Activated CD8-positive, alpha-beta memory T cell treated with anti-CD3 and anti-CD28 coated beads for 1 hour (primary cell): ENCODE data around the gene INSC.

ENCODE experiments used
- DNase-seq, 2 donors: peaks; one replicate each; pipeline ENCODE4 v3.0.0-alpha.2; 2020; ENCODE audit warnings: low read depth in 1 of 2; ENCODE audit errors: extremely low read depth in 1 of 2

The INSC gene

DNA sequence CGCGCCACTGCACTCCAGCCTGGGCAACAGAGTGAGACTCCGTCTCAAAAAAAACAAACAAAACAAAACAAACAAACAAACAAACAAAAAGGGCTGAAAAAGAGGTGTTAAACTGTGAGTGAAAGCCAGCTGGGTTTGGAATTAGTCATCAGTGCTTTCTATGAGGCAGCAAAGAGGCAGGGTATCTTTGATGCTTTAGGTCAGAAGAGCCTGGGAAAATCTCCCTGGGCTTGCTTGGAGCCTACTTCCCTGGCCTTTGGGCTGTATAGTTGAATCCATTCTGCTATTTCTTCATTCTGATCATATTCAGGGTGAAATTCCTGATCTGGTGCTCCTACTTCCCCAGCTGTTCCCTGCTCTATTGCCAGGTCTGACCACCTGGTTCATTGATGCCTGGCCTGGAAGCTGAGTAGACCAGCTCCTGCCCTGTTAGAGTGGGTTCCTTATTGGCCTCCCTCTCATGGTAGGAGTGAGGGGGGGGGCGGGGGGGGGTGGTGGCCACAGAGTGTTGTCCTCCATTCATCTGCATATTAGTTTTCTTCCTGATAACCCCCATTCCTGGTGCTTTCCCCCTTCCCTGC lies 65.6 kb downstream of the INSC start:
- DNase-seq: no peak

DNA sequence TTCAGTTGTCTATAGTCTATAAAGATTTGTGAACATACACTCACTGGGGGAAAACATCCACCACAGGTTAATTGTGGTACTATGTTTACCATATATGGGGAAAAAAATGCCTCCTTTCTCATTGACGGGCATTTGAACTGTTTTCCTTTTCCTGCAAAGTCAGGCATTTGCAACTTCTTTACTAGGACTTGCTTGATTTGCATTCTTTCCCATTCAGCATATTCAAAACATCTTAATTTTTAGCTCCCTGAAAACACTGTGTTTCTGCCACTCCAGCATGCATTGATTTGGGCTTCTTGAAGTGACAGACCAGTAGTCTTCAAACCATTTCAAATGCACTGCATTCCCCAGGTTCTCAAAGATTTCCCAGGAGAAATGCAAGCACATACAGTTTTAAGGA lies 67.6 kb downstream of the INSC start:
- DNase-seq: no peak

DNA sequence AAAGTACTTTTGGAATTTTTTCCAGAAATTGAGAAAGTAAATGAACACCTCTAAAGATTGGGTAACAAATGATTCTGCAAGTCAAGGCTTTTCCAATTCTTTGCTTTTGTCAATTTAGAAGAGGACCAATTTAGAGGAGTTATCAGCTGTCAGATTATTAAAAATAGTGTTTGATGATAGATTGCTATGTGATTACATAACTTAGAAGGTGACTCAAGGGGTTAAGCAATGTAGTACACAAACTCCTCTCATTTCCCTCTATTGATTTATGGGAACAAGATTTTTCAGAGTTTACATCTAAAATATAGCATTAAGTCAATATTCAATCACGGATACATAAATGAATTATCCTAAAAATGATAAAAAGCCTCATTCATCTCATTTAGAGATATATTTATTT lies 70.3 kb downstream of the INSC start:
- DNase-seq: no peak

DNA sequence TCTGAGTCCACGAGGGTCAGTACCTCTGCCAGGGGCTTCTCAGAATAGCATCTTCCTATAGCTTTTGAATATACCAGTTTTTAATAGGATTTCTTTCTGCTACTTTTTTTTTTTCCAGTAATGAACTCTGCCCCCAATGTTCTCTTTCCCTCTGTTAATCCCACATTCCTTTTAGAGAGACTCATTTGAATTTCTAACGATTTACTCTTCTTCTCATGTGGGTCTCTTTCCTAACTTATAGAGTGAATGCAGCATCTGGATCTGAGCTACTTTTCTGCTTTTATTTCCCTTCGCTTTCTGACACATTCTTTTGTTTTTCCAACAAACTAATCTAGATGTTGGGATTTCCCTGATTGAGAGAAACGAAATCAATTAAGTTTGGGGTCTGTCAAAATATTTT lies 71.4 kb downstream of the INSC start:
- DNase-seq: no peak

DNA sequence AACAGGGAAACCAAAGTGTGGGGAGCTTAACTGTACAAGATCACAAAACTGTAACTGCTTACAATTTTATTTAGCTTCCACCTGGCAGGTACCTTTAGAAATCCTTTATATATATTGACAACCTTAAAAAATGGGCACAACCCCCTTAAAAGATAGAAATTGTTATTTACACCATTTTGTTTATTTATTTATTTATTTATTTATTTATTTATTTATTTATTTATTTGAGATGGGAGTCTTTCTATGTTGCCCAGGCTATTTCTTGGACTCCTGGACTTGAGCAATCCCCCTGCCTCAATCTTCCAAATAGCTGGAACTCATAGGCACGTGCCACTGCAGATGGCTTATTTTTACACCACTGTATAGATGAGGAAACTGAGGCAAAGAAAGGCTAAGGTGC lies 74.5 kb downstream of the INSC start:
- no peak for DNase-seq

DNA sequence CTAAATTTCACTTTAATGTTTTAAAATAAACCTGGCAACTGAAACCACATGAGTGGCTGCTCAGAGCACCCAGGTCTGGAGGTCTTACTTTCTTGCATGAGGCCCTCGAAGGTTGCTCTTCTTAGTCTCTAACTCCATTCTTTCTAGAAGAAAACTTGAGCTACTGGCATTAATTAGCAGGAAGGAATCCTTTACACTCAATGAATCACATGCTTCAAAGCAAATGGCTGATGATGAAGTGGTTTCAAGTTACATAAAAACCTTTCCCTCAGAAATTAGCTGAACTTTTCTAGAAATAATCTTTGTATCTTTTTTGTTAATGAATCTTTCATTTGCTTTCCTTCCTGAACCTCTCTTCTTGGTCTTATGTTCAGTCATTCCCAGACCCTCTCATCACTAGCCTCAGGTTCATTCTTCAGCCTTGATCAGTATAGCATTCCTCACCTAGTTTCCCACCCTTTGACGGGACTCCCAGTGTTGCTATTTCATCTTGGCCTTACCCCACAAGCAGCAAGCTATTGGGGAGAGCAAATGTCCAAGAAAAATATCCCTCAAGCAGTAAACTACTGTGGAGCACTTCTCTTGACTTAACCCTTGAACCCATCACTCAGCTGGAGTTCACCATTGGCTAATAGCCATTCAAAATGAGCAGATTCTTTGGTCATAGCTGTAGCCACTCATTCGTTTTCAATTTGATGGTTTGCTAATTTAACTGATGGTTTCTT lies 75.1 kb downstream of the INSC start:
- no peak for DNase-seq

DNA sequence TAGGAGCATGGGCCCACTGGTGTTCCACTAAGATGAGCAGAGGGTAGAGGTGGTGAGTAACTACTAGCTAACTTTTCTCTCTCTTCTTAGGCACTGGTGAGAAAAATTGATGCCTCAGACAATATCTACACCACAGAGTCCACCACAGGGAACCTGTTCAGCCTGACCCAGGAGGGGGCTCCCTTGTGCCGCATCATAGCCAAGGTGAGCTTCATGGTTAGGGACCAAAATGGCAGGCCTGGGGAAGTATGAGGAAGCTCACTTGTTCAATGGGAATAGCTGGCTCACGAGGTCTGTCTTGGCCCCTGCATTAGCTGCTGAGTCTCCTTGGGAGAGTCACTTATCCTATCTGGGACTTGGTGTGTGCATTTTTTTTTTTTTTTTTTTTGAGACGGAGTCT lies 75.9 kb downstream of the INSC start:
- DNase-seq: no peak

DNA sequence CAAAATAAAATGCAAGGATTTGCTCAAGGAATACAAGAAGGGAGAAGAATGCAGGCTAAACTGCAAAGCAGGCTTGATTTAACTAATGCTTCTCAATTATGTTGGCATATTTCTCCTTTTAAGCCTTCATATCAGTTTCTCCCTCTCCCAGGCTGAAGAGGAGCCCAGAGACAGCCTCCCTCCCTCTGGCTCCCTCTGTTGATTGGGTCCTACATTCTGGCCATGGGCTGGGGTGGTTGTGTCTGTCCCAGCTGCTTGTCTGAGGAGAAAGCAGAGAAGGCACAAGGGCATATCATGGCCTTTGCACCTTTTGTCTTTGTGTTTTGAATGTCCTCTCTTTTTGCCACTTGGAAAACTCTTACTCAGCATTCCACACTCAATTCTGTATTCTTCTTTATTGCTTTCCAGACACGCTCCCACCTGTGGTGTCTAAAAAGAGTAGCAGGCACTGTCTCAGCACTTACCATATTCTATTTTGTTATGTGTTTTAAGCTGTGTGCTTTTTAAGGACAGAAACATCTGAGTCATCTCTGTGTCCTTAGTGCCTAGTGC lies 77.4 kb downstream of the INSC start:
- no peak for DNase-seq

- DNase-seq: no peak
Measured at GRCh38 chr11:15194671-15195415, 80.1 kb downstream of the INSC start.

DNA sequence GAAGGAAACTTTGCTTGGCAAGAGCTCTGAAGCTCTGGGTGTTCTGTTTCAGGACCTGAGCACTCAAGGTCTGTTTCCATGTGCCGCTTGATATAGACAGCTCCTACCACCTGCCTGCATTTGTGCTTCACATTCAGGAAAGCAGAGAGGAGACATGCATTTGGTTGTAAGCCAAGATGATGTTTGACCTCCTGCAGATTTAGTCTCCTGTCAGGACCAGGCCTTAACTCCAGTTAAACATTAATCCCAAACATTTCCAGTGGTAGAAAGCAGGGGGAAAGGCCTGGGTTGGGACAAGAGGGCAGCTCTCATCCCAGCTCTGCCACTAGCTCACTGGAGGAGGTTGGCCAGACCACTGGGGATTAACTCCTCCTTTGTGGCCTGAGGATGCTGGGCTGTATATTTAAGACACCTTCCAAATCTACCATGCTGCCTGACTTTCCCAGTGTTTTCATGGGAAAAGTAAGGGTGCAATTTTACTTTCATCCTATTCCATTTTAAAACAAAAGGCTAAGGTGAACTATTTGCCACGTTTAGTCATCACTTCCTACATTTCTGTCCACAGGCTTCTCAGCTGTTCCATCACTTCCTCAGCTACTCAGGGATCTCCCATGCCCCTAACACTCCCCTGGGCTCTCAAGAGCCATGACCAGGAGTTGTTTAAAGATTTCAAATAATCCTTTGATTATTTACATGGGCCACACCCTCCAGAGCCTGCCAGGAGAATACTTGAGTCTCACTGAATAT lies 80.9 kb downstream of the INSC start:
- no peak for DNase-seq

GRCh38 chr11:15196704-15197103 lies 82.0 kb downstream of the INSC start:
- no peak for DNase-seq

GRCh38 chr11:15197696-15198095 lies 83.0 kb downstream of the INSC start:
- DNase-seq: no peak

- no peak for DNase-seq
Measured at GRCh38 chr11:15198284-15198683, 83.6 kb downstream of the INSC start.

DNA sequence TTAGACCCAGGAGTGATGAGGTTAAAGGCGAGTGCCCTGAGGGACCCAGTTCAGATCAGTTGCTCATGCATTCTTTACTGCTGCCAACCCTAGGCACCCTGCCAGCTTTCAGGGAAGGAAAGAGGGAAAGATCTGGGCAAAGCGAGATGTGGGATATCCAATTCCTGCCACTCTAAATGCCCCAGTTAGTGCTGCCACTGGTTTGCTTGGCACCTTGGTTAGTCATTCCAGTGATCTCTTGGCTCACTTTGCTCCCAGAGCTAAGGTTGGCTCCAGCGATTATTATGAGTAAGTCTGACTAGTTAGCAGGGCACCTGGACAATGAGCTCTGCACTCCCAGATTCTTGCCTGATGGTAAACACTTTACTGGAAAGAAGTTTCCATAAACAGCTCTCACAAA lies 85.0 kb downstream of the INSC start:
- DNase-seq: no peak

GRCh38 chr11:15200696-15201095 lies 86.0 kb downstream of the INSC start:
- DNase-seq: no peak

DNA sequence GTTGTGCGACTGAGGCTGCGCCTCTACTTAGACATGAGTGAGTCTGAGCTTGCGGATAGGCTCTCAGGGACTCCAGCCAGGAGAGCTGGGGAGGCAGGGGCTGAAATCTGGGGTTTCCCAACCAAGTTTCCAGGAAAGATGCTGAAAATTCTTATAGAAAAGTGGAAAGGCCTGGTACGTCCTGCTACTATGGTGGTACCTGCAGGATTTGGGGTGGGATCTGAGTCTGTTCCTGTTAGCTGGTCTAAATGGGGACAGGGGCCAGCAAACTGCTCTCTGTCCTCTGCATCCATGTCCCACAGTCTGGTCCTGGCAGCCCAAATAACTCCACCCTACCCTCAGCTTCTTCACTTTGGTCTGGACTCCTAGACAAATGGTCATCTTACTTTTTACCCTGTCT lies 86.9 kb downstream of the INSC start:
- DNase-seq: no peak

- no peak for DNase-seq
Measured at GRCh38 chr11:15202626-15203025, 87.9 kb downstream of the INSC start.

DNA sequence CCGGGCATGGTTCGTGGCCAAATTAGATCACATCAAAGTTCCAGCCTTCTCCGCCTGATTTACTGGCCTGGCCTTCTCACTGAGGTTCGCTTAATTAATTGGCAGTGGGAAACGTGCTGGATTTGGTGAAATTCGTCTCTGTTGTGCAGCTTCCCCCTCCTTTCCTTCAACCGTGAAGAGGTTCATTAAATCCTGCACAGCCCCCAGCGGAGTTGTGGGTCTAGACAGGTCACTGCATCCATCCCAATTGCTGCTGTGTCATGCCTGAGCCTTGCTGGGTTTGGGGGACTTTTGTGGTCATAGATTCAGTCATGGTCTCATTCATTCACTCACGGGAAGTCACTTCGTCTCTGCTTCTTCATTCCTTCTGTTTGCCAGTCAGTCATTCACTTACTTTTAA lies 90.0 kb downstream of the INSC start:
- DNase-seq: no peak

- no peak for DNase-seq
Measured at GRCh38 chr11:15206791-15207190, 92.1 kb downstream of the INSC start.

DNA sequence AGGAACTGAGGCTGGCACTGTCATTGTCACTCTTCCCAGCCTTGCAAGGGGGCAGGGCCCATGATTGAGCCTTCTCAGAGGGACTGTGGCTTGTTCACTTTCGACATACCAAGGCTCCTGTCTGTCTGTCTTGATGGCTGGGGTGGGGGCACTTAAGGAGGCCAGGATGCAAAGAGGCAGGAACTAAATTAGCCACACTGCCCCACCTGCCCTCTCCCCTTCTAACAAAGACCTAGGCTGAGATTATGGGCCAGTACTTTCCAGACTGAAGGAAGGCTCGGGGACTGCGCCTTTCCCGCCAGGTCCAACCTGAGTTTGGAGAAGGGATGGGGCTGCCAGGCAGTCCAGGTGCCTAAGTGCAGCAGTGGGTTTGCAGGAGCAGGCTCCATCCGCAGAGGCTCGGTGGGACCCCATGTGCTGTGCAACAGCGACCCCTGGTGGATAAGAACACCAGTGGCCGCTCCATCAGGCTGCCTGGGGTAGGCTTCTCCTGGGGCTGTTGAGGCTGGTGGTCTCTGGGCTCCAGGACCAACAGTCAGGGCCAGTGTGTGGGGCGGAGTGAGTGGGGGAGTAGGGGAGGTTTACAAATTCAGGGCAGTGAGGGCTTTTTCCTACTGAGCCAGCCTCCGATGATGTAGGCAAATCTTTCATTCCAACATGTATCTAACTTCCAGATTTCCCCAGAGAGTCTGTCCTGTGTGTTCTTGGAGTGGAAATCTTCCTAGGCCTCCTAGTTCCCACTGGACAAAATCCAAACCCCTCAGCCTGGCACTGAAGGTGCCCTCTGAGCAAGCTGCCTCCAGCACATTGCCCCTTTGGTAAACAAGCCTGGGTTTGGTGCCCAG lies 93.9 kb downstream of the INSC start:
- DNase-seq: peak; percentile 31 to 57
